Stimulated activated CD8-positive, alpha-beta memory T cell treated with anti-CD3 and anti-CD28 coated beads, Interleukin-4, amount 100 ng/mL, for 4 hours (primary cell): ENCODE results near the gene TRIM52.
A peak's percentile ranks its signal among the peaks of the same experiment; 100 is the strongest.
"Not testable (repeated sequence)": the region's sequence is repeated elsewhere in the genome, so short reads cannot be mapped to it uniquely, and the experiment has no call there.

Experiments
- DNase-seq, 2 donors: peaks; one replicate each; pipeline ENCODE4 v3.0.0-alpha.2; 2020; ENCODE audit warnings: low read depth in 2 of 2, low spot score in 1 of 2

TRIM52 gene

GRCh38 chr5:181260720-181261319 is at the start of gene TRIM52:
TRIM52 (minus strand) TSS chr5:181261143; CDS start chr5:181260813, 330 bp downstream.
- peak; percentile 75 to 84 for DNase-seq

- not testable (repeated sequence) for DNase-seq
Measured at GRCh38 chr5:181287331-181287730, 26.4 kb upstream of the TRIM52 start.

- not testable (repeated sequence) for DNase-seq
Measured at GRCh38 chr5:181285962-181286705, 25.2 kb upstream of the TRIM52 start.

GRCh38 chr5:181283841-181284755 is 23.2 kb upstream of the TRIM52 start:
- DNase-seq: not testable (repeated sequence)

- no peak for DNase-seq
Measured at GRCh38 chr5:181283347-181283746, 22.4 kb upstream of the TRIM52 start.

- no peak for DNase-seq
Measured at GRCh38 chr5:181282874-181283273, 21.9 kb upstream of the TRIM52 start.

- DNase-seq: not testable (repeated sequence)
Measured at GRCh38 chr5:181282415-181282814, 21.5 kb upstream of the TRIM52 start.

- DNase-seq: no peak
Measured at GRCh38 chr5:181281984-181282316, 21.0 kb upstream of the TRIM52 start.

GRCh38 chr5:181281077-181281983 is 20.4 kb upstream of the TRIM52 start:
- DNase-seq: no peak

GRCh38 chr5:181280251-181280762 is 19.4 kb upstream of the TRIM52 start:
- no peak for DNase-seq

- DNase-seq: not testable (repeated sequence)
Measured at GRCh38 chr5:181273433-181273744, 12.4 kb upstream of the TRIM52 start.

- no peak for DNase-seq
Measured at GRCh38 chr5:181271081-181271480, 10.1 kb upstream of the TRIM52 start.

GRCh38 chr5:181267907-181268306 is 7.0 kb upstream of the TRIM52 start:
- DNase-seq: not testable (repeated sequence)

- not testable (repeated sequence) for DNase-seq
Measured at GRCh38 chr5:181267291-181267904, 6.5 kb upstream of the TRIM52 start.

GRCh38 chr5:181265092-181265671 is 4.2 kb upstream of the TRIM52 start:
- peak in 1 of 2 donors; percentile 47 for DNase-seq

GRCh38 chr5:181263633-181264032 is 2.7 kb upstream of the TRIM52 start:
- no peak for DNase-seq

GRCh38 chr5:181261320-181262049 is 542 bp upstream of the TRIM52 start:
- DNase-seq: peak; percentile 32 to 54

- no peak for DNase-seq
Measured at GRCh38 chr5:181259974-181260719, 796 bp downstream of the TRIM52 start.
